Measurements from ENCODE around the gene CCDC12.

Gene CCDC12

GRCh38 chr3:47007482-47008233 is 31.1 kb upstream of the CCDC12 start:
- DNase-seq (ENCODE audit: low read depth in 3 of 3), result no peak

GRCh38 chr3:47007001-47007400 is 30.5 kb upstream of the CCDC12 start:
- no peak for DNase-seq (ENCODE audit: low read depth in 3 of 3)

GRCh38 chr3:47006145-47006651 is 29.7 kb upstream of the CCDC12 start:
- DNase-seq (ENCODE audit: low read depth in 3 of 3), result no peak

- no peak for DNase-seq (ENCODE audit: low read depth in 3 of 3)
Measured at GRCh38 chr3:47005212-47006144, 28.9 kb upstream of the CCDC12 start.

GRCh38 chr3:47004369-47005211 is 28.0 kb upstream of the CCDC12 start:
- DNase-seq (ENCODE audit: low read depth in 3 of 3), result no peak

GRCh38 chr3:47003461-47004368 is 27.2 kb upstream of the CCDC12 start:
- DNase-seq (ENCODE audit: low read depth in 3 of 3), result no peak

GRCh38 chr3:47003056-47003410 is 26.5 kb upstream of the CCDC12 start:
- DNase-seq (ENCODE audit: low read depth in 3 of 3), result no peak

GRCh38 chr3:47002171-47003055 is 25.9 kb upstream of the CCDC12 start:
- no peak for DNase-seq (ENCODE audit: low read depth in 3 of 3)

- DNase-seq (ENCODE audit: low read depth in 3 of 3), result no peak
Measured at GRCh38 chr3:47001731-47002170, 25.2 kb upstream of the CCDC12 start.

- DNase-seq (ENCODE audit: low read depth in 3 of 3), result no peak
Measured at GRCh38 chr3:47000922-47001730, 24.6 kb upstream of the CCDC12 start.

GRCh38 chr3:47000198-47000815 is 23.8 kb upstream of the CCDC12 start:
- DNase-seq (ENCODE audit: low read depth in 3 of 3), result no peak

- no peak for DNase-seq (ENCODE audit: low read depth in 3 of 3)
Measured at GRCh38 chr3:46999516-47000197, 23.1 kb upstream of the CCDC12 start.

GRCh38 chr3:46998852-46999515 is 22.4 kb upstream of the CCDC12 start:
- no peak for DNase-seq (ENCODE audit: low read depth in 3 of 3)

- DNase-seq (ENCODE audit: low read depth in 3 of 3), result peak; percentile 41 to 71 (median 45)
Measured at GRCh38 chr3:46998121-46998851, 21.7 kb upstream of the CCDC12 start.

GRCh38 chr3:46997453-46998091 is 21.0 kb upstream of the CCDC12 start:
- no peak for DNase-seq (ENCODE audit: low read depth in 3 of 3)

Measured in stimulated activated CD4-positive, alpha-beta T cell treated with anti-CD3 and anti-CD28 coated beads, TNF-alpha, amount 100 ng/mL, for 24 hours (primary cell).